Stimulated activated CD4-positive, alpha-beta T cell treated with anti-CD3 and anti-CD28 coated beads, Interleukin-2, amount 100 ng/mL, for 4 hours (primary cell): ENCODE data around the gene TRAM2.
A peak's percentile ranks its signal among the peaks of the same experiment; 100 is the strongest.

Experiments
- DNase-seq: peaks from one replicate; pipeline ENCODE4 v3.0.0-alpha.2; 2020; ENCODE audit warnings: low read depth

The TRAM2 gene

GRCh38 chr6:52595000-52595795, 18.3 kb upstream of the TRAM2 start:
- no peak for DNase-seq

DNA sequence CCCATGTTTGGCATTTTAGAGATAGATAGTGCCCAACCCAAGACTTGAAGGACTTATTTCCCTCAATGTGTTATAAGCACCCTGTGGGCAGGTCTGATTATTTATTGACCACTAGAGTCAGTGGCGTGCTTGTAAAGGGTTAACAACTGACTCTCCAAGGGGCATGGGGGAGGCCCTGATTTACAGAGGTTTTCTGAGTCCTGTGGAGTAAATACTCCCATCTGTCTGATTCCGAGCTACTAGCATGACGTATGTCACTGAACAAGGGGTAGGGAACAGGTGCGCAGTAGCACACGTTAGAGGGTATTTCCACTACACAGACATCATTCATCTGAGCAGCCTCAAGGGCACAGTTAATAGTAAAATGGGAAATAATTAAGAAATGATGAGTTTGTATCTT, 17.4 kb upstream of the TRAM2 start:
- no peak for DNase-seq

- no peak for DNase-seq
These were observed 15.0 kb upstream of the TRAM2 start for GRCh38 chr6:52591832-52592231.

DNA sequence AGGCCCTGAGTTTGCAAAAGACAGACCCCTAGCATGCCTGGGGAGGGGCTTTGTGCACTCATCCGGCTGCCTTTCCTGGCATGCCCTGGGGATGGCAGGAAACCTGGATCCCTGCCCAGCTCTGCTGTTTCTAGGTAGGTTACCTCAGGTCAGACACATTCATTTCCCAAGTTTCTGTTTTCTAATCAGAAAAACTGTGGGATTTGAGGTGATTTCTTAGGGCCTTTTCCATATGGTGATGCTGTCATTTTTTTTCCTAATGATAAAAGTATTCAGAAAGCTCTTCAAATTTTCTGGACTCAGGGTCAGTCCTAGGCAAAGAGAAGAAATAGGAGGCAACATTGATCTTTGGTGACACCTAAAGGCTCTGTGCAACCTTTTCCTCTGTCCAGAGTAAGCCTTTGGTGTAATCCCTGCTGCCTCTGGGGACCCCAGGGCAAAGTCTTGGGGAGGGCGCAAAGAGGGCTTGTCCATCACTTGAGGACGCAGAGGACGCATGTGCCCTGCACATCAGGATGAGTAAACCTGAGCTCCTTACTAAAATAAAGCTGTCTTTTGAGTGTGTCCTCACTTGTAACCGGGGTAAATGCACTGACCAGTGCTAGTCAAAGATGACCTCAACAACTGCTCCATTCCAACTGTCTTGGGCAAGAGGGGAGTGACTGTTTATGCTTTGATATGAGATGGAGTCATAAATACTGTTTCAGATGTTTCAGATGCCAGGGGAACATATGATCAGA, 13.5 kb upstream of the TRAM2 start:
- no peak for DNase-seq

GRCh38 chr6:52588710-52589091, 11.8 kb upstream of the TRAM2 start:
- DNase-seq, result no peak

- no peak for DNase-seq
These were observed 11.3 kb upstream of the TRAM2 start for GRCh38 chr6:52588087-52588709.

DNA sequence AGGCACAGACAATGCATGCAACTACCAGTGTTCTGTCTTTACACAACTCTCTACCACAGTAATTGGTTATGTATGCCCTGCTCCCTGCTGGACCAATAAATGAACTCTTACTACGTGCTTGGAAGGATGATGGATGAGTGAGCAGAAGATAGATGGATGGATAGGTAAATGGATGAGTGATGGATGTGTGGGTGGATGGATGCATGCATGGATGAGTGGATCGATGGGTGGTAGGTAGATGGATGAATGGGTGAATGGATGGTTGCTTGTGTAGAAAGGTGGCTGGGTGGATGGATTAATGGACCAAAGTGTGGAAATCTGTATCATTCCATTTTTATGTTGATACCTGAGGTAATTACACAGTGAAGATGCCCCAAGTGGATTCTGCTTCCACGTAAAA, 10.1 kb upstream of the TRAM2 start:
- DNase-seq, result no peak

GRCh38 chr6:52584203-52584602, 7.3 kb upstream of the TRAM2 start:
- DNase-seq, result no peak

DNA sequence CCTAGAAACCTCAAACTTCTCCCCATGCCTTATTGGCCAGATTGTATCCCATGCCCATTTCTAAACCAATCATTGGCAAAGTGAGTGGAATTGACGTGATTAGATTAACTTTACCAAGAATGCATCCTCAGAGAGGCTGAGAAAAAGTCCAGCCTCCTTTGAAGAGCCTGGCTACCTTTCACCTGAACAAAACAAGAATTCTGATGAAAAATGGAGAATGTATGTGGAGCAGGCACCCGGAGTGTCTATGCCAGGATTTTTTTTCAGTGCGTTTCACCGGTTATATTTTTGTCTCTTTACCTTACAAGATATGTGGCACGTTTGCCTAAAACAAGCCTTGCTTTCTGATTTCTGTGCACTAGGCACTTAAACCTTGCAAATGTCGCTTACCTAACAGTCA, 6.1 kb upstream of the TRAM2 start:
- no peak for DNase-seq

DNA sequence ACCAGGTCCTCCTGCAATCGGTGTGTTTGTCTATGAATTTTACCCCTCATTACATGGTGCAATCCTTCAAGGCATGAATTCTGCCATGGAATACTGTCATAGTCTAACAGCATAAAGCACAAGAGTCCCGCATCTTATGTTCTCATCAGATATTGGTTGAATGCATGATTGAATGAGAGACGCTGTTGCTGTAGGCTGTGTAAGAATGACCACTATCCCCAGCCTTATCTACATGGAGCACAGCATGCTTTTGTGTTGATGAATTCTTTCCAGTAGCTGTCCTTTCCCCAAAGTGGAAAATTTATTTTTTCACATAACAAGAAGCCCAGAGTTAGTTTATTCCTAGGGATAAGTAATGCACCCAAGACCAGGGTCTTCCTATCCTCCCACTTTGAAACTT, 5.6 kb upstream of the TRAM2 start:
- DNase-seq, result no peak

DNA sequence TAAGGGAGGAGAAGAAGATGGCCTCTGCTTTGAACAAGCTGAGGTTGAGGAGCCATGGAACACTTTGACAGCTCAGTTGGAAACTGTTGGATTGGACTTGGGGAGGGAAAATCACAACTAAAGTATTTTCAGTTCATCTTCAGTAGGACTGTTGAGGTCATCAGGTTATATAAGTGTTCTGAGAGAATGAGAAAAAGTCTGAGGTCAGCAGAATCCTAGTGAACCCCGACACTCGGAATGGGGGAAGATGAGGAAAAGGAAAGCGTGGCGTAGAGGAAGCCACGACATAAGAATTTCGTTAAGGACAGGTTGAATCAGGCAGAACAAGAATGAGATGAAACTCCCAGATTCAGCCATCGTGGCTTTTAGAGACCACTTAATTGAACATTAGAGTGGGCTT, 4.0 kb upstream of the TRAM2 start:
- DNase-seq, result no peak

DNA sequence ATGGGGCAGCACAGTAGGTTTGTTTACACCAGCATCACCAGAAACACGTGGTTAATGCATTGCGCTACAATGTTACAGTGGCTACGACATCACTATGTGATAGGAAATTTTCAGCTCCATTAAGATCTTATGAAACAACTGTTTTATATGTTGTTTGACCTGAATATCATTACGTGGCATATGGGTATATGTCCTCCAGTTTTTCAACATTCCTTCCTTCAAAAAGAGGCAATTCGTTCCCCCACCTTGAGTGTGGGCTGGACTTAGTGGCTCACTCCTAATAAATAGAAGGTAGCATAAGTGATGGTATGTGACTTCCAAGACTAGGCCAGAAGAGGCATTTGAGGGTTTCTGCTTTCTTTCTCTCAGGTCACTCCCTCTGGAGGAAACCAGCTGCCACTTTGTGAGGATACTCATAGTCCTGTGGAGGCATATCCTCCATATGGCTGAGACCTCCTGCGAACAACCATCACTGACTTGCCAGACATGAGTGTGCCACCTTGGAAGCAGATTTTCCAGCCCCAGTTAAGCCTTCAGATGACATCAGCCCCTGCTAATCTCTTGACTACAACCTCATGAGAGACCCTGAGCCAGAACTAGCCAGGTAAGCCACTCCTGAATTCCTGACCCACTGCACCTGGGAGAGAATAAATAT, 2.3 kb upstream of the TRAM2 start:
- no peak for DNase-seq

GRCh38 chr6:52577778-52578463, 1.1 kb upstream of the TRAM2 start:
- DNase-seq, result no peak

DNA sequence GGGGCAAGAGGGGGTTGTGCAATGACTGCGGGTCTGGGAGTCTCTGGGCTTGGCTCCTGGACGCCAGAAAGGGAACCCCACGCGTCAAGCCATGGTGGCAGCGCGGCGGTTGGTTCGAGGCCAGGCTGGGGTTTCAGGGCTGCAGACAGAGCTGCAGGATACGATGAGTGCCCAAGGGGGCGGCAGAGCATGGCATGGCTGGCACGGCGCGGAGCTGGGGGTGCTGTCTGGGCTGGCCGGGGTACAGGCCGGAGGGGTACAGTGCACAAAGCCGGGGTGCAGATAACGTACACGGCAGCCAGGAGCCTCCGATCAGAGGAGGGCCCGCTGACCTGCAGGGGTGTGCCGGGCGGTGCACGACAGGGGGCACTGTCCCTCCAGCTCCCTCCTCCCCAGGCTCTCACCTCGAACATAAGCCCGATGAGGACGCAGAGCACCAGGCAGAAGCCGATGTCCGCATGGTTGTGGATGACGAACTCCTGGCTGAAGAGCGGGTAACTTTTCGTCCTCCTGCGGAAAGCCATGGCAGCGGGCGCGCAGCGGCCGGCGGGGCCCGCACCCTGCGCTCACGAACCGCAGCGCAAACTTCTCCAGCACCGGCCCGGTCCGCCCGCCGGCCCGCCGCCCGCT, 353 bp downstream of the TRAM2 start:
- peak; percentile 31 for DNase-seq

GRCh38 chr6:52576054-52576391, 837 bp downstream of the TRAM2 start:
- no peak for DNase-seq

GRCh38 chr6:52575502-52575892, 1.4 kb downstream of the TRAM2 start:
- DNase-seq, result no peak

GRCh38 chr6:52574709-52575501, 2.0 kb downstream of the TRAM2 start:
- peak; percentile 15 for DNase-seq

DNA sequence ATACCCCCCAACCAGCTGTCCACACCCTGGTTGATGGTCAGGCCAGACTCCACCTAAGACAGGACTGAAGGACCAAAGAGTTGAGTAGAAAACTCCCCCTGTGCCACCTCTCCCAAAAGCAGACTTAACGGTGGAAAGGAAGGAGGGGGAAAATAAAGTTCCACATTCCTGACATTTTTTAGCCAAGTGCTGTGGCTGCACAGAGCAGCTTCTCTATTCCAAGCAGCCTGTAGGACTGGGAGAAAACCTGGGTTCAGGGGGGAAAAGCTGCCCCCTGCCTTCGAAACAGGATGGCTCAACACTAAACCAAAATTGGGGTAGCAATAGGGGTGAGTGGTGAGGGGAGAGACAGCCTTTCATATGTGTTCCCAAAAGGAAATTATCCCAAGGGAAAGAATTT, 3.6 kb downstream of the TRAM2 start:
- no peak for DNase-seq

DNA sequence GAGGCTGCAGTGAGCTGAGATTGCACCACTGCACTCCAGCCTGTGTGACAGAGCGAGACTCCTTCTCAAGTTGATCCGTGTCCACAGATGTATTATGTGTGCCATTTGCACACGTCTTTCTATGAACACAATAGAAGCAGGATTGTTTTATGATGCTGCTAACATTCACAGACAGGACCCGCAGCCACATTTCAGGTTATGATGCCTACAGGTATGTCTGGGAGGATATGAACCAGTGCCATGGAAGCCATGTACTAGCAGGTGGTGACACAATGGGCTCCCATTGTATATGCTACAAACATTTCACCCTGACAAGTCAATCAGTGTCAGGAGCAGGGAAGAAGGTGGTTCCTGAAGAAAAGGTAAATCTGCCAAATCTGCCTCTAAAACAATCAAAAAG, 4.3 kb downstream of the TRAM2 start:
- no peak for DNase-seq

- no peak for DNase-seq
These were observed 5.6 kb downstream of the TRAM2 start for GRCh38 chr6:52571099-52571755.
